NOMO-1 (cell line): ENCODE measurements around the gene MGMT.
"Not testable (repeated sequence)": the region's sequence is repeated elsewhere in the genome, so short reads cannot be mapped to it uniquely, and the experiment has no call there.

ENCODE experiments used
- DNase-seq, 2 experiments: peaks; one replicate each; lab custom pipeline; 2025; ENCODE audit not compliant: unreplicated experiment in 2 of 2; lab: John Stamatoyannopoulos, UW

Gene MGMT

GRCh38 chr10:129466703-129467358, at the start of gene MGMT:
Gene MGMT (plus strand): TSS chr10:129467241.
- DNase-seq, result no peak

- DNase-seq, result no peak
Measured at GRCh38 chr10:129417870-129418269, 49.2 kb upstream of the MGMT start.

GRCh38 chr10:129418496-129419225, 48.4 kb upstream of the MGMT start:
- DNase-seq, result no peak

- no peak for DNase-seq
Measured at GRCh38 chr10:129419397-129419796, 47.6 kb upstream of the MGMT start.

- DNase-seq, result no peak
Measured at GRCh38 chr10:129421399-129422010, 45.5 kb upstream of the MGMT start.

GRCh38 chr10:129424978-129425377, 42.1 kb upstream of the MGMT start:
- no peak for DNase-seq

- no peak for DNase-seq
Measured at GRCh38 chr10:129426606-129427005, 40.4 kb upstream of the MGMT start.

GRCh38 chr10:129433266-129433665, 33.8 kb upstream of the MGMT start:
- no peak for DNase-seq

GRCh38 chr10:129435724-129436123, 31.3 kb upstream of the MGMT start:
- DNase-seq, result not testable (repeated sequence)

GRCh38 chr10:129438024-129438423, 29.0 kb upstream of the MGMT start:
- DNase-seq, result no peak

GRCh38 chr10:129440247-129440646, 26.8 kb upstream of the MGMT start:
- DNase-seq, result no peak

GRCh38 chr10:129440722-129441316, 26.2 kb upstream of the MGMT start:
- DNase-seq, result no peak

GRCh38 chr10:129441372-129442009, 25.6 kb upstream of the MGMT start:
- DNase-seq, result no peak

- no peak for DNase-seq
Measured at GRCh38 chr10:129442866-129443265, 24.2 kb upstream of the MGMT start.

GRCh38 chr10:129444359-129444758, 22.7 kb upstream of the MGMT start:
- no peak for DNase-seq

- no peak for DNase-seq
Measured at GRCh38 chr10:129445436-129446182, 21.4 kb upstream of the MGMT start.

- no peak for DNase-seq
Measured at GRCh38 chr10:129446183-129446581, 20.9 kb upstream of the MGMT start.

- no peak for DNase-seq
Measured at GRCh38 chr10:129447486-129447885, 19.6 kb upstream of the MGMT start.

- DNase-seq, result no peak
Measured at GRCh38 chr10:129448086-129448485, 19.0 kb upstream of the MGMT start.

- DNase-seq, result no peak
Measured at GRCh38 chr10:129448539-129448938, 18.5 kb upstream of the MGMT start.
